ENCODE measurements around the gene PEX6. TPM values are rescaled to one million over a fixed set of nuclear protein-coding genes. Genes with fewer than 3 reads are reported as not detected.

The PEX6 gene
- total and polyA plus RNA-seq, 2 of the 13 experiments (the other 11 are each of a cell fraction or from before 2014, with no cell fraction given): 5.1 to 6.7 TPM

DNA sequence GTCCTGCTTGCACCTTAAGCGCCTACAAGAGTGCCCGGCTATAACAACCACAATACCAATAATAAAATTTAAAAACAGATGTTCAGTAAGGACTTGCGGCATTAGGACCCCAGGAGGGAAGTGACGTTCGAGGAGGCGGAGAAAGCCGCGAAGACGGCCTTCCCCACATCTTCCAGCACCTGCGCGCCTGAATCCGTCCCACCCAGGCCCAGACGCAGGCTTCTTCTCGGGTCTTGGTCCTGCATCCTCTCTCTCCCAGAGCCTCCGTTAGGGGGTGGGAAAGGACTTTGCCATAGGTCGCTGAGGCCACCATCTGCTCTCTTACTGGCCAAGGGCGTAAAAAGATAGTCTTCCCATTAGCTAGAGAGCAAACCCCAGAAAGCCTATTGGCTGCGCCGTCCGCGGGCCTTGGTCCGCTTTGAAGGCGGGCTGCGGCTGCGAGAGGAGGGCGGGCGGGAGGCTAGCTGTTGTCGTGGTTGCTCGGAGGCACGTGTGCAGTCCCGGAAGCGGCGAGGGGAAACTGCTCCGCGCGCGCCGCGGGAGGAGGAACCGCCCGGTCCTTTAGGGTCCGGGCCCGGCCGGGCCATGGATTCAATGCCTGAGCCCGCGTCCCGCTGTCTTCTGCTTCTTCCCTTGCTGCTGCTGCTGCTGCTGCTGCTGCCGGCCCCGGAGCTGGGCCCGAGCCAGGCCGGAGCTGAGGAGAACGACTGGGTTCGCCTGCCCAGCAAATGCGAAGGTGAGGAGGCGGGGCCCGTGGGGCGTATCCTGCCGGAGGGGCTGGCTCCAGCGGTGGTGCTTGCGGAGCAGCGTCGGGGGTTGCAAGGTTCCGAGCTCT, 49.8 kb downstream of the PEX6 start, which contains the start of gene CNPY3 (continued):
- TF ChIP-seq, protein P1, sequence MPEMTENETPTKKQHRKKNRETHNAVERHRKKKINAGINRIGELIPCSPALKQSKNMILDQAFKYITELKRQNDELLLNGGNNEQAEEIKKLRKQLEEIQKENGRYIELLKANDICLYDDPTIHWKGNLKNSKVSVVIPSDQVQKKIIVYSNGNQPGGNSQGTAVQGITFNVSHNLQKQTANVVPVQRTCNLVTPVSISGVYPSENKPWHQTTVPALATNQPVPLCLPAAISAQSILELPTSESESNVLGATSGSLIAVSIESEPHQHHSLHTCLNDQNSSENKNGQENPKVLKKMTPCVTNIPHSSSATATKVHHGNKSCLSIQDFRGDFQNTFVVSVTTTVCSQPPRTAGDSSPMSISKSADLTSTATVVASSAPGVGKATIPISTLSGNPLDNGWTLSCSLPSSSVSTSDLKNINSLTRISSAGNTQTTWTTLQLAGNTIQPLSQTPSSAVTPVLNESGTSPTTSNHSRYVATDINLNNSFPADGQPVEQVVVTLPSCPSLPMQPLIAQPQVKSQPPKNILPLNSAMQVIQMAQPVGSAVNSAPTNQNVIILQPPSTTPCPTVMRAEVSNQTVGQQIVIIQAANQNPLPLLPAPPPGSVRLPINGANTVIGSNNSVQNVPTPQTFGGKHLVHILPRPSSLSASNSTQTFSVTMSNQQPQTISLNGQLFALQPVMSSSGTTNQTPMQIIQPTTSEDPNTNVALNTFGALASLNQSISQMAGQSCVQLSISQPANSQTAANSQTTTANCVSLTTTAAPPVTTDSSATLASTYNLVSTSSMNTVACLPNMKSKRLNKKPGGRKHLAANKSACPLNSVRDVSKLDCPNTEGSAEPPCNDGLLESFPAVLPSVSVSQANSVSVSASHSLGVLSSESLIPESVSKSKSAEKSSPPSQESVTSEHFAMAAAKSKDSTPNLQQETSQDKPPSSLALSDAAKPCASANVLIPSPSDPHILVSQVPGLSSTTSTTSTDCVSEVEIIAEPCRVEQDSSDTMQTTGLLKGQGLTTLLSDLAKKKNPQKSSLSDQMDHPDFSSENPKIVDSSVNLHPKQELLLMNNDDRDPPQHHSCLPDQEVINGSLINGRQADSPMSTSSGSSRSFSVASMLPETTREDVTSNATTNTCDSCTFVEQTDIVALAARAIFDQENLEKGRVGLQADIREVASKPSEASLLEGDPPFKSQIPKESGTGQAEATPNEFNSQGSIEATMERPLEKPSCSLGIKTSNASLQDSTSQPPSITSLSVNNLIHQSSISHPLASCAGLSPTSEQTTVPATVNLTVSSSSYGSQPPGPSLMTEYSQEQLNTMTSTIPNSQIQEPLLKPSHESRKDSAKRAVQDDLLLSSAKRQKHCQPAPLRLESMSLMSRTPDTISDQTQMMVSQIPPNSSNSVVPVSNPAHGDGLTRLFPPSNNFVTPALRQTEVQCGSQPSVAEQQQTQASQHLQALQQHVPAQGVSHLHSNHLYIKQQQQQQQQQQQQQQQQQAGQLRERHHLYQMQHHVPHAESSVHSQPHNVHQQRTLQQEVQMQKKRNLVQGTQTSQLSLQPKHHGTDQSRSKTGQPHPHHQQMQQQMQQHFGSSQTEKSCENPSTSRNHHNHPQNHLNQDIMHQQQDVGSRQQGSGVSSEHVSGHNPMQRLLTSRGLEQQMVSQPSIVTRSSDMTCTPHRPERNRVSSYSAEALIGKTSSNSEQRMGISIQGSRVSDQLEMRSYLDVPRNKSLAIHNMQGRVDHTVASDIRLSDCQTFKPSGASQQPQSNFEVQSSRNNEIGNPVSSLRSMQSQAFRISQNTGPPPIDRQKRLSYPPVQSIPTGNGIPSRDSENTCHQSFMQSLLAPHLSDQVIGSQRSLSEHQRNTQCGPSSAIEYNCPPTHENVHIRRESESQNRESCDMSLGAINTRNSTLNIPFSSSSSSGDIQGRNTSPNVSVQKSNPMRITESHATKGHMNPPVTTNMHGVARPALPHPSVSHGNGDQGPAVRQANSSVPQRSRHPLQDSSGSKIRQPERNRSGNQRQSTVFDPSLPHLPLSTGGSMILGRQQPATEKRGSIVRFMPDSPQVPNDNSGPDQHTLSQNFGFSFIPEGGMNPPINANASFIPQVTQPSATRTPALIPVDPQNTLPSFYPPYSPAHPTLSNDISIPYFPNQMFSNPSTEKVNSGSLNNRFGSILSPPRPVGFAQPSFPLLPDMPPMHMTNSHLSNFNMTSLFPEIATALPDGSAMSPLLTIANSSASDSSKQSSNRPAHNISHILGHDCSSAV (CRISPR knock-in tag; IDR thresholded peaks at IDR 0.05; ENCODE audit: borderline replicate concordance): no peak; the same call in 1 of the 2 replicates
- TF ChIP-seq KDM5A (IDR thresholded peaks at IDR 0.05; ENCODE audit: borderline replicate concordance, low read length) (peak; percentile 64; the same call in 1 of the 2 replicates), HNRNPH1 (optimal IDR thresholded peaks at IDR 0.05; ENCODE audit: low read depth, low read length) (no peak), JUND (CRISPR knock-in tag; IDR thresholded peaks at IDR 0.05) (0 out of 2 replicates have a peak, but pooled peaks have one; percentile 24), ZNF7 (CRISPR knock-in tag; IDR thresholded peaks at IDR 0.05) (no peak; the same call in 1 of the 2 replicates), JARID2 (CRISPR knock-in tag; IDR thresholded peaks at IDR 0.05; ENCODE audit: insufficient replicate concordance) (peak; percentile 75), TP53 (CRISPR knock-in tag; conservative IDR thresholded peaks at IDR 0.05) (0 out of 2 replicates have a peak, but pooled peaks have one; percentile 54), EEA1 (CRISPR knock-in tag; IDR thresholded peaks at IDR 0.05; ENCODE audit: borderline replicate concordance) (no peak), ZBTB34 (CRISPR knock-in tag; IDR thresholded peaks at IDR 0.05) (peak; percentile 94), JUN (CRISPR knock-in tag; IDR thresholded peaks at IDR 0.05) (peak; percentile 86; the same call in 1 of the 2 replicates)
- TF ChIP-seq, protein P2, sequence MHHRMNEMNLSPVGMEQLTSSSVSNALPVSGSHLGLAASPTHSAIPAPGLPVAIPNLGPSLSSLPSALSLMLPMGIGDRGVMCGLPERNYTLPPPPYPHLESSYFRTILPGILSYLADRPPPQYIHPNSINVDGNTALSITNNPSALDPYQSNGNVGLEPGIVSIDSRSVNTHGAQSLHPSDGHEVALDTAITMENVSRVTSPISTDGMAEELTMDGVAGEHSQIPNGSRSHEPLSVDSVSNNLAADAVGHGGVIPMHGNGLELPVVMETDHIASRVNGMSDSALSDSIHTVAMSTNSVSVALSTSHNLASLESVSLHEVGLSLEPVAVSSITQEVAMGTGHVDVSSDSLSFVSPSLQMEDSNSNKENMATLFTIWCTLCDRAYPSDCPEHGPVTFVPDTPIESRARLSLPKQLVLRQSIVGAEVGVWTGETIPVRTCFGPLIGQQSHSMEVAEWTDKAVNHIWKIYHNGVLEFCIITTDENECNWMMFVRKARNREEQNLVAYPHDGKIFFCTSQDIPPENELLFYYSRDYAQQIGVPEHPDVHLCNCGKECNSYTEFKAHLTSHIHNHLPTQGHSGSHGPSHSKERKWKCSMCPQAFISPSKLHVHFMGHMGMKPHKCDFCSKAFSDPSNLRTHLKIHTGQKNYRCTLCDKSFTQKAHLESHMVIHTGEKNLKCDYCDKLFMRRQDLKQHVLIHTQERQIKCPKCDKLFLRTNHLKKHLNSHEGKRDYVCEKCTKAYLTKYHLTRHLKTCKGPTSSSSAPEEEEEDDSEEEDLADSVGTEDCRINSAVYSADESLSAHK (CRISPR knock-in tag; IDR thresholded peaks at IDR 0.05; ENCODE audit: borderline replicate concordance): no peak
- TF ChIP-seq, protein P3, sequence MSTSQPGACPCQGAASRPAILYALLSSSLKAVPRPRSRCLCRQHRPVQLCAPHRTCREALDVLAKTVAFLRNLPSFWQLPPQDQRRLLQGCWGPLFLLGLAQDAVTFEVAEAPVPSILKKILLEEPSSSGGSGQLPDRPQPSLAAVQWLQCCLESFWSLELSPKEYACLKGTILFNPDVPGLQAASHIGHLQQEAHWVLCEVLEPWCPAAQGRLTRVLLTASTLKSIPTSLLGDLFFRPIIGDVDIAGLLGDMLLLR (CRISPR knock-in tag; IDR thresholded peaks at IDR 0.05): peak; percentile 99
- TF ChIP-seq, protein P4, sequence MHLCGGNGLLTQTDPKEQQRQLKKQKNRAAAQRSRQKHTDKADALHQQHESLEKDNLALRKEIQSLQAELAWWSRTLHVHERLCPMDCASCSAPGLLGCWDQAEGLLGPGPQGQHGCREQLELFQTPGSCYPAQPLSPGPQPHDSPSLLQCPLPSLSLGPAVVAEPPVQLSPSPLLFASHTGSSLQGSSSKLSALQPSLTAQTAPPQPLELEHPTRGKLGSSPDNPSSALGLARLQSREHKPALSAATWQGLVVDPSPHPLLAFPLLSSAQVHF (CRISPR knock-in tag; IDR thresholded peaks at IDR 0.05): peak; percentile 99

All from HepG2 (cell line).